HepG2 (cell line): ENCODE data around the gene CLEC16A. TPM values are rescaled to one million over a fixed set of nuclear protein-coding genes. Genes with fewer than 3 reads are reported as not detected.

Source experiments
- ATAC-seq: fragments of 200-7000 bp; cut with Tn5 transposase; 3 replicates; pipeline ENCODE4 v1.9.1; 2020; ENCODE audit warnings: mild to moderate bottlenecking, moderate library complexity
- BruUV-seq: library from RNA; stranded (reverse); fragments of 400-500 nt; replicated peaks from 2 replicates; lab custom pipeline; 2021; lab: Mats Ljungman, UMichigan
- CTCF ChIA-PET: fragments of 300-600 bp; formaldehyde crosslinking; extraction: SDS; loops from one replicate; lab custom pipeline; 2021; ENCODE audit warnings: low total read pairs, inconsistent platforms, low intra/inter-chr PET ratio; lab: Yijun Ruan, JAX
- POLR2A ChIA-PET: fragments of 350-600 bp; sonication (Branson Sonifier 250); formaldehyde crosslinking; loops from one replicate; lab custom pipeline; 2020; ENCODE audit warnings: antibody characterized with exemption, inconsistent platforms; lab: Yijun Ruan, JAX
- DNase-seq: peaks from one replicate; pipeline ENCODE4 v3.0.0-alpha.2; 2015; ENCODE audit warnings: low spot score
- FAIRE-seq: peaks from 3 replicates; lab custom pipeline; 2011; peaks lifted over from hg19 to GRCh38; lab: Jason Lieb, UNC
- H2AFZ ChIP-seq: one replicate; pipeline ENCODE4 v1.6.1; 2011; ENCODE audit warnings: low read length, inconsistent platforms
- H3K27ac ChIP-seq: fragments of 300-600 bp; 3 replicates; pipeline ENCODE4 v1.8.0; 2011; ENCODE audit warnings: mixed run types, mild to moderate bottlenecking, mixed read lengths, low read length, inconsistent platforms; ENCODE audit not compliant: insufficient read depth; ENCODE audit errors: extremely low read length
- H3K27me3 ChIP-seq, 2 experiments: fragments of 200-600 bp in 1 of 2; 2 replicates in 1 of 2; 3 replicates in 1 of 2; pipeline versions ENCODE4 v1.6.0 to v1.8.0; 2011; ENCODE audit warnings: low read length in 2 of 2, mild to moderate bottlenecking in 2 of 2, moderate library complexity in 2 of 2, inconsistent platforms in 1 of 2; ENCODE audit not compliant: insufficient read depth in 2 of 2, control insufficient read depth in 1 of 2
- H3K36me3 ChIP-seq, 2 experiments: fragments of 200-600 bp in 1 of 2; replicated peaks in 1 of 2; 2 replicates in 1 of 2; 3 replicates in 1 of 2; pipeline versions ENCODE4 v1.5.1 to v1.8.0; 2011; ENCODE audit warnings: low read length in 2 of 2, inconsistent platforms in 1 of 2; ENCODE audit not compliant: insufficient read depth in 2 of 2, control insufficient read depth in 1 of 2
- H3K4me1 ChIP-seq: 2 replicates; pipeline ENCODE4 v1.5.1; 2012; ENCODE audit warnings: low read length, inconsistent platforms; ENCODE audit not compliant: insufficient read depth
- H3K4me2 ChIP-seq: 2 replicates; pipeline ENCODE4 v1.6.0; 2011; ENCODE audit warnings: low read depth, low read length, inconsistent platforms
- H3K4me3 ChIP-seq, 3 experiments: fragments of 200-600 bp in 1 of 3; sonication (generic), shearing (Covaris generic) in 1 of 3; replicated peaks in 1 of 3; 2 replicates each; pipeline ENCODE4 v1.5.1; 2011 to 2016; ENCODE audit warnings: low read length in 3 of 3, inconsistent platforms in 2 of 3, low read depth in 2 of 3, mild to moderate bottlenecking in 2 of 3, control low read depth in 1 of 3, mixed read lengths in 1 of 3; ENCODE audit not compliant: insufficient read depth in 1 of 3
- H3K79me2 ChIP-seq: one replicate; pipeline ENCODE4 v1.6.1; 2011; ENCODE audit warnings: low read length, inconsistent platforms; ENCODE audit not compliant: insufficient read depth
- H3K9ac ChIP-seq: 2 replicates; pipeline ENCODE4 v1.6.0; 2011; ENCODE audit warnings: mild to moderate bottlenecking, low read depth, low read length, inconsistent platforms; ENCODE audit not compliant: insufficient read depth
- H3K9me3 ChIP-seq: 2 replicates; pipeline ENCODE4 v1.5.1; 2012; ENCODE audit warnings: mild to moderate bottlenecking, low read length
- H4K20me1 ChIP-seq: 2 replicates; pipeline ENCODE4 v1.6.0; 2011; ENCODE audit warnings: inconsistent platforms, mild to moderate bottlenecking, low read length, moderate library complexity; ENCODE audit not compliant: insufficient read depth
- CREM ChIP-seq, 2 experiments: sonication (generic) in 1 of 2; formaldehyde crosslinking in 1 of 2; IDR thresholded peaks; 2 replicates each; pipeline versions ENCODE4 v1.4.0 to v1.6.1; 2016 to 2020; ENCODE audit warnings: antibody characterized with exemption in 1 of 2, mild to moderate bottlenecking in 1 of 2, missing genetic modification reagents in 1 of 2
- EHMT2 ChIP-seq: fragments of 200-600 bp; sonication (generic); IDR thresholded peaks from 2 replicates; pipeline ENCODE4 v1.7.0; 2017; ENCODE audit warnings: antibody characterized with exemption, low read depth, low read length, borderline replicate concordance
- GATA4 ChIP-seq: sonication (generic); IDR thresholded peaks from 2 replicates; pipeline ENCODE4 v1.6.1; 2016; ENCODE audit warnings: antibody characterized with exemption, low read depth, borderline replicate concordance
- HMGXB3 ChIP-seq: sonication (generic); formaldehyde crosslinking; IDR thresholded peaks from 2 replicates; pipeline ENCODE4 v1.4.0; 2020; ENCODE audit warnings: missing genetic modification reagents, borderline replicate concordance
- HOXD1 ChIP-seq: sonication (generic); formaldehyde crosslinking; IDR thresholded peaks from 2 replicates; pipeline ENCODE4 v1.5.0; 2020; ENCODE audit warnings: missing genetic modification reagents
- RAD21 ChIP-seq: fragments of 450-650 bp; formaldehyde crosslinking; IDR thresholded peaks from 2 replicates; pipeline ENCODE4 v1.5.0; 2020; ENCODE audit warnings: mild to moderate bottlenecking
- RFX1 ChIP-seq: fragments of 450-650 bp; IDR thresholded peaks from 2 replicates; pipeline ENCODE4 v1.6.1; 2017
- SALL1 ChIP-seq: sonication (generic); formaldehyde crosslinking; IDR thresholded peaks from 2 replicates; pipeline ENCODE4 v1.8.0; 2022; ENCODE audit warnings: mild to moderate bottlenecking, missing genetic modification reagents
- SMC3 ChIP-seq: IDR thresholded peaks from 2 replicates; pipeline ENCODE4 v1.6.1; 2011; ENCODE audit warnings: low read length, improper control_type of control experiment
- TSC22D2 ChIP-seq: sonication (generic); formaldehyde crosslinking; IDR thresholded peaks from 2 replicates; pipeline ENCODE4 v1.5.1; 2020; ENCODE audit warnings: missing genetic modification reagents, mild to moderate bottlenecking, borderline replicate concordance
- XRCC5 ChIP-seq: fragments of 200-400 bp; formaldehyde crosslinking; optimal IDR thresholded peaks from 2 replicates; pipeline ENCODE3; 2017; ENCODE audit warnings: mild to moderate bottlenecking, low read length
- ZFP36L2 ChIP-seq: sonication (generic); formaldehyde crosslinking; IDR thresholded peaks from 2 replicates; pipeline ENCODE4 v1.4.0; 2020; ENCODE audit warnings: missing genetic modification reagents
- ZHX1 ChIP-seq: sonication (generic); formaldehyde crosslinking; IDR thresholded peaks from 2 replicates; pipeline ENCODE4 v1.8.1; 2022; ENCODE audit warnings: low read depth, mild to moderate bottlenecking, missing genetic modification reagents
- ZMYM3 ChIP-seq: sonication (generic); formaldehyde crosslinking; IDR thresholded peaks from 2 replicates; pipeline ENCODE4 v1.5.1; 2020; ENCODE audit warnings: mild to moderate bottlenecking, missing genetic modification reagents
- ZNF737 ChIP-seq: sonication (generic); formaldehyde crosslinking; IDR thresholded peaks from 2 replicates; pipeline ENCODE4 v1.5.0; 2020; ENCODE audit warnings: missing genetic modification reagents, mild to moderate bottlenecking, borderline replicate concordance
- ZNF768 ChIP-seq: sonication (generic); formaldehyde crosslinking; IDR thresholded peaks from 2 replicates; pipeline ENCODE4 v1.4.0; 2020; ENCODE audit warnings: missing genetic modification reagents
- ZSCAN30 ChIP-seq: sonication (generic); formaldehyde crosslinking; IDR thresholded peaks from 2 replicates; pipeline ENCODE4 v1.5.0; 2020; ENCODE audit warnings: mild to moderate bottlenecking, missing genetic modification reagents
- ZSCAN31 ChIP-seq: sonication (generic); formaldehyde crosslinking; IDR thresholded peaks from 2 replicates; pipeline ENCODE4 v1.5.0; 2020; ENCODE audit warnings: low read depth, mild to moderate bottlenecking, missing genetic modification reagents
- WGBS: methylation state at CpG from one replicate; pipeline ENCODE4 v1.1.6; 2017; ENCODE audit warnings: low lambda C conversion rate; 5-methylcytosine and 5-hydroxymethylcytosine counted together
- in situ Hi-C: cut with HindIII; loops from 2 replicates; pipeline ENCODE4 v1.10.0; 2017; ENCODE audit warnings: low pct_unique_long_range_greater_than_20kb; ENCODE audit not compliant: extremely low pct_ligation_motif_present
- intact Hi-C: fragments of 100-400 bp; cut with micrococcal nuclease; formaldehyde crosslinking; loops from one replicate; pipeline ENCODE4 v1.10.0; 2022; ENCODE audit not compliant: unreplicated experiment
- polyA plus RNA-seq, 8 experiments: library from polyadenylated mRNA; depleted of rRNA in 3 of 8; stranded (reverse) in 7 of 8; unstranded in 1 of 8; fragments of >200 nt; fragmentation: Illumina TruSeq in 4 of 8; extraction: Trizol in 4 of 8; gene quantifications; 2 replicates each; pipeline versions ENCODE4 v1.2.1 to v1.2.3, GENCODE V29; 2011 to 2016; ENCODE audit warnings: low read depth in 4 of 8, missing spikeins in 1 of 8, mixed read lengths in 1 of 8; ENCODE audit not compliant: insufficient read depth in 1 of 8
- total RNA-seq, 5 experiments: library from RNA; depleted of rRNA; stranded (reverse); fragments of >200 nt; fragmentation: Illumina TruSeq; extraction: Trizol; gene quantifications; 2 replicates each; pipeline ENCODE4 v1.2.3, GENCODE V29; 2016; ENCODE audit warnings: low read depth in 1 of 5

Gene CLEC16A
- total and polyA plus RNA-seq, 2 of the 13 experiments (the other 11 are each of a cell fraction or from before 2014, with no cell fraction given), result 8.5 to 10.3 TPM

- Histone ChIP-seq H3K36me3 (no peaks in the 10 kb centered on the region), H3K9me3 (peaks cover 13% of the 10 kb centered on the region), H4K20me1 (no peaks in the 10 kb centered on the region), H3K79me2 (no peaks in the 10 kb centered on the region), H3K9ac (no peak overlapping the region), H3K27ac (no peak overlapping the region), H3K4me1 (peaks cover 5% of the 10 kb centered on the region), H3K27me3 (peaks cover 3 to 41% of the 10 kb centered on the region in 2 experiments), H3K4me2 (no peak overlapping the region), H2AFZ (no peak overlapping the region), H3K4me3 (no peak overlapping the region)
- BruUV-seq, result no TSS peak
- FAIRE-seq (peak; percentile 77), DNase-seq (peak; percentile 33), ATAC-seq (peak; percentile 68)
- intact Hi-C loops (loop anchor here (2.0 kb wide), 1 partner anchor 241 kb away; no protein-coding TSS in a partner anchor), in situ Hi-C loops (no loop called here)
- 36% methylated on average over 15 of the region's 16 CpGs for WGBS
- CTCF ChIA-PET, result no interaction called here
- POLR2A ChIA-PET, result no interaction called here
- no peak for TF ChIP-seq ZNF737 (CRISPR knock-in tag)
- no peak for TF ChIP-seq EHMT2
- TF ChIP-seq ZMYM3 (CRISPR knock-in tag), result peak; percentile 55; the same call in 1 of the 2 replicates
- TF ChIP-seq TSC22D2 (CRISPR knock-in tag), result no peak
- no peak for TF ChIP-seq ZHX1 (CRISPR knock-in tag)
- no peak for TF ChIP-seq RFX1
- peak; percentile 50; the same call in 1 of the 2 replicates for TF ChIP-seq RAD21 (CRISPR knock-in tag)
- no peak for TF ChIP-seq ZFP36L2 (CRISPR knock-in tag)
- TF ChIP-seq ZSCAN30 (CRISPR knock-in tag), result no peak
- no peak for TF ChIP-seq CREM (IDR thresholded peaks at IDR 0.05)
- TF ChIP-seq CREM (CRISPR knock-in tag; IDR thresholded peaks at IDR 0.05), result no peak
- TF ChIP-seq HOXD1 (CRISPR knock-in tag), result 0 out of 2 replicates have a peak, but pooled peaks have one; percentile 54
- peak; percentile 34 for TF ChIP-seq SMC3
- TF ChIP-seq SALL1 (CRISPR knock-in tag), result no peak
- TF ChIP-seq GATA4, result no peak
- TF ChIP-seq HMGXB3 (CRISPR knock-in tag), result no peak
- peak; percentile 29; the same call in 1 of the 2 replicates for TF ChIP-seq ZNF768 (CRISPR knock-in tag)
- no peak for TF ChIP-seq ZSCAN31 (CRISPR knock-in tag)
- peak; percentile 53 for TF ChIP-seq XRCC5
Observed at GRCh38 chr16:11211061-11211976, 267.0 kb downstream of the CLEC16A start.
